Fibroblast of lung (primary cell): ENCODE results near the gene CACNA1E. TPM values are rescaled to one million over a fixed set of nuclear protein-coding genes. Genes with fewer than 3 reads are reported as not detected.

Experiments used
- DNase-seq, 2 donors: peaks; one replicate each; pipeline versions ENCODE4 v3.0.0 to v3.0.0-alpha.2; 2010; ENCODE audit warnings: low read depth in 2 of 2
- H2AFZ ChIP-seq: 2 replicates; pipeline ENCODE4 v1.5.1; 2012; ENCODE audit warnings: low read length, control low read depth, inconsistent platforms
- H3K27ac ChIP-seq: 2 replicates; pipeline ENCODE4 v1.5.1; 2011; ENCODE audit warnings: low read length, control low read depth; ENCODE audit not compliant: insufficient read depth
- H3K27me3 ChIP-seq: 2 replicates; pipeline ENCODE4 v1.5.1; 2011; ENCODE audit warnings: mild to moderate bottlenecking, low read length; ENCODE audit not compliant: control insufficient read depth, insufficient read depth
- H3K36me3 ChIP-seq: 2 replicates; pipeline ENCODE4 v1.5.1; 2011; ENCODE audit warnings: low read length; ENCODE audit not compliant: control insufficient read depth, insufficient read depth
- H3K4me1 ChIP-seq: 2 replicates; pipeline ENCODE4 v1.5.1; 2011; ENCODE audit warnings: low read length; ENCODE audit not compliant: control insufficient read depth, insufficient read depth; ENCODE audit errors: extremely low read depth
- H3K4me2 ChIP-seq: 2 replicates; pipeline ENCODE4 v1.5.1; 2011; ENCODE audit warnings: low read length, control low read depth; ENCODE audit not compliant: insufficient read depth; ENCODE audit errors: extremely low read depth
- H3K4me3 ChIP-seq, 4 experiments: fragments of 200-600 bp in 1 of 4; sonication (generic) in 1 of 4; replicated peaks in 1 of 4; 2 replicates each; pipeline ENCODE4 v1.5.1; 2011 to 2016; ENCODE audit warnings: low read length in 4 of 4, low read depth in 3 of 4, mild to moderate bottlenecking in 3 of 4, control low read depth in 2 of 4, inconsistent platforms in 1 of 4, mixed read lengths in 1 of 4; ENCODE audit not compliant: insufficient read depth in 1 of 4; ENCODE audit errors: control extremely low read depth in 1 of 4
- H3K79me2 ChIP-seq: 2 replicates; pipeline ENCODE4 v1.5.1; 2012; ENCODE audit warnings: mild to moderate bottlenecking, low read length, inconsistent platforms; ENCODE audit not compliant: control insufficient read depth, insufficient read depth
- H3K9ac ChIP-seq: 2 replicates; pipeline ENCODE4 v1.5.1; 2011; ENCODE audit warnings: mild to moderate bottlenecking, low read length, control low read depth; ENCODE audit not compliant: insufficient read depth
- H3K9me3 ChIP-seq: 2 replicates; pipeline ENCODE4 v1.5.1; 2012; ENCODE audit warnings: low read depth, low read length; ENCODE audit not compliant: control insufficient read depth, insufficient read depth
- H4K20me1 ChIP-seq: 2 replicates; pipeline ENCODE4 v1.5.1; 2011; ENCODE audit warnings: low read length; ENCODE audit not compliant: control insufficient read depth, insufficient read depth; ENCODE audit errors: extremely low read depth
- CTCF ChIP-seq, 2 donors: IDR thresholded peaks in 1 of 2; conservative IDR thresholded peaks in 1 of 2; 1 replicate in 1 of 2; 2 replicates in 1 of 2; pipeline ENCODE4 v1.5.1; 2011 to 2012; ENCODE audit warnings: low read length in 2 of 2, control low read depth in 1 of 2, inconsistent platforms in 1 of 2, low read depth in 1 of 2, mild to moderate bottlenecking in 1 of 2
- EZH2 ChIP-seq: IDR thresholded peaks from 2 replicates; pipeline ENCODE4 v1.5.1; 2012; ENCODE audit warnings: low read length, control low read depth, mild to moderate bottlenecking; ENCODE audit errors: missing control alignments
- polyA plus RNA-seq, 2 donors: library from polyadenylated mRNA; depleted of rRNA in 1 of 2; stranded (reverse) in 1 of 2; unstranded in 1 of 2; fragments of >200 nt; gene quantifications; 2 replicates each; pipeline ENCODE4 v1.2.1, GENCODE V29; 2011 to 2012; ENCODE audit warnings: missing spikeins in 1 of 2
- total RNA-seq: library from RNA; depleted of rRNA; stranded (reverse); fragments of >200 nt; gene quantifications from 2 replicates; pipeline ENCODE4 v1.2.1, GENCODE V29; 2014

Gene CACNA1E
- total and polyA plus RNA-seq, 2 donors (not counting 1 experiment from before 2014, with no cell fraction given): 0.01 TPM; not detected in 1

GRCh38 chr1:181803421-181803820 is 320.1 kb downstream of the CACNA1E start:
- Histone ChIP-seq H3K27ac (no peak overlapping the region), H2AFZ (no peak overlapping the region), H4K20me1 (no peaks in the 10 kb centered on the region), H3K4me1 (no peaks in the 10 kb centered on the region), H3K27me3 (no peaks in the 10 kb centered on the region), H3K79me2 (no peaks in the 10 kb centered on the region), H3K36me3 (no peaks in the 10 kb centered on the region), H3K9me3 (no peaks in the 10 kb centered on the region), H3K9ac (no peak overlapping the region), H3K4me3 (no peak overlapping the region), H3K4me2 (no peak overlapping the region)
- no peak for TF ChIP-seq CTCF (conservative IDR thresholded peaks at IDR 0.05 in 1 of 2, IDR thresholded peaks at IDR 0.05 in 1 of 2; ENCODE audit: low read depth in 1 of 2, low read length in 2 of 2)
- no peak for TF ChIP-seq EZH2
- DNase-seq: no peak

- H4K20me1 ChIP-seq: no peaks in the 10 kb centered on the region
- H3K4me3 ChIP-seq: no peak overlapping the region
- no peaks in the 10 kb centered on the region for H3K36me3 ChIP-seq
- no peak overlapping the region for H2AFZ ChIP-seq
- no peak overlapping the region for H3K27ac ChIP-seq
- TF ChIP-seq CTCF (conservative IDR thresholded peaks at IDR 0.05 in 1 of 2, IDR thresholded peaks at IDR 0.05 in 1 of 2; ENCODE audit: low read depth in 1 of 2, low read length in 2 of 2) (no peak), EZH2 (no peak)
- no peak overlapping the region for H3K4me2 ChIP-seq
- no peaks in the 10 kb centered on the region for H3K27me3 ChIP-seq
- no peaks in the 10 kb centered on the region for H3K79me2 ChIP-seq
- no peak overlapping the region for H3K9ac ChIP-seq
- no peaks in the 10 kb centered on the region for H3K4me1 ChIP-seq
- no peaks in the 10 kb centered on the region for H3K9me3 ChIP-seq
- no peak for DNase-seq
Observed at GRCh38 chr1:181804989-181805388, 321.7 kb downstream of the CACNA1E start.

GRCh38 chr1:181806746-181807145 is 323.4 kb downstream of the CACNA1E start:
- H3K4me1 ChIP-seq: no peaks in the 10 kb centered on the region
- H4K20me1 ChIP-seq: no peaks in the 10 kb centered on the region
- no peak overlapping the region for H3K4me2 ChIP-seq
- no peak overlapping the region for H3K9ac ChIP-seq
- H3K36me3 ChIP-seq: no peaks in the 10 kb centered on the region
- H3K4me3 ChIP-seq: no peak overlapping the region
- no peaks in the 10 kb centered on the region for H3K9me3 ChIP-seq
- H2AFZ ChIP-seq: no peak overlapping the region
- no peak overlapping the region for H3K27ac ChIP-seq
- TF ChIP-seq EZH2 (no peak), CTCF (conservative IDR thresholded peaks at IDR 0.05 in 1 of 2, IDR thresholded peaks at IDR 0.05 in 1 of 2; ENCODE audit: low read depth in 1 of 2, low read length in 2 of 2) (no peak)
- DNase-seq: no peak
- H3K79me2 ChIP-seq: no peaks in the 10 kb centered on the region
- no peaks in the 10 kb centered on the region for H3K27me3 ChIP-seq
